ENCODE results near the gene PIK3C2G. TPM values are rescaled to one million over a fixed set of nuclear protein-coding genes. Genes with fewer than 3 reads are reported as not detected.

PIK3C2G gene
- total and polyA plus RNA-seq, 4 donors: 4.9 to 40.1 (median 19.4) TPM

- TF ChIP-seq CTCF (IDR thresholded peaks at IDR 0.05; ENCODE audit: low read depth, low read length, missing input control): no peak
- no peak for TF ChIP-seq TAF1 (conservative IDR thresholded peaks at IDR 0.05)
Observed at GRCh38 chr12:18468246-18469075, 207.1 kb downstream of the PIK3C2G start (continued).

- Histone ChIP-seq H3K27ac (ENCODE audit: low read depth in 1 of 2, low read length in 2 of 2) (no peak overlapping the region), H3K9ac (ENCODE audit: low read depth in 1 of 2, low read length in 2 of 2) (no peak overlapping the region), H3K4me1 (ENCODE audit: control insufficient read depth in 4 of 4, insufficient read depth in 4 of 4, low read length in 3 of 4) (no peaks in the 10 kb centered on the region), H3K27me3 (ENCODE audit: control insufficient read depth in 4 of 4, insufficient read depth in 4 of 4, low read length in 3 of 4) (no peaks in the 10 kb centered on the region), H3K9me3 (ENCODE audit: control insufficient read depth in 4 of 4, low read length in 3 of 4) (no peaks in the 10 kb centered on the region), H3K4me3 (ENCODE audit: low read depth in 1 of 3, low read length in 3 of 3) (no peak overlapping the region), H3K36me3 (ENCODE audit: control insufficient read depth in 4 of 4, insufficient read depth in 3 of 4, low read depth in 1 of 4, low read length in 3 of 4) (no peaks in the 10 kb centered on the region)
- no peak for DNase-seq (ENCODE audit: low spot score)
- WGBS: 96% methylated on average over 3 of the region's 3 CpGs
- TF ChIP-seq ZBTB33 (IDR thresholded peaks at IDR 0.05) (no peak), HNF4G (IDR thresholded peaks at IDR 0.05) (no peak), CTCF (IDR thresholded peaks at IDR 0.05; ENCODE audit: low read depth, low read length, missing input control) (no peak), TAF1 (conservative IDR thresholded peaks at IDR 0.05) (no peak), HNF4A (conservative IDR thresholded peaks at IDR 0.05) (no peak), REST (IDR thresholded peaks at IDR 0.05) (no peak), FOXA2 (IDR thresholded peaks at IDR 0.05) (no peak), ATF3 (IDR thresholded peaks at IDR 0.05) (no peak), SP1 (IDR thresholded peaks at IDR 0.05) (no peak), RXRA (IDR thresholded peaks at IDR 0.05) (no peak), GABPA (IDR thresholded peaks at IDR 0.05 in 1 of 2, conservative IDR thresholded peaks at IDR 0.05 in 1 of 2) (no peak), NR2F2 (IDR thresholded peaks at IDR 0.05) (no peak), EGR1 (IDR thresholded peaks at IDR 0.05; ENCODE audit: low read depth in 2 of 2) (no peak), JUND (IDR thresholded peaks at IDR 0.05) (no peak)
Observed at GRCh38 chr12:18470251-18470650, 208.9 kb downstream of the PIK3C2G start.
